ENCODE results near the gene TOGARAM1. TPM values are rescaled to one million over a fixed set of nuclear protein-coding genes. Genes with fewer than 3 reads are reported as not detected.

The TOGARAM1 gene
- total RNA-seq, 1 experiment from 2014 or later: 6.4 TPM

DNA sequence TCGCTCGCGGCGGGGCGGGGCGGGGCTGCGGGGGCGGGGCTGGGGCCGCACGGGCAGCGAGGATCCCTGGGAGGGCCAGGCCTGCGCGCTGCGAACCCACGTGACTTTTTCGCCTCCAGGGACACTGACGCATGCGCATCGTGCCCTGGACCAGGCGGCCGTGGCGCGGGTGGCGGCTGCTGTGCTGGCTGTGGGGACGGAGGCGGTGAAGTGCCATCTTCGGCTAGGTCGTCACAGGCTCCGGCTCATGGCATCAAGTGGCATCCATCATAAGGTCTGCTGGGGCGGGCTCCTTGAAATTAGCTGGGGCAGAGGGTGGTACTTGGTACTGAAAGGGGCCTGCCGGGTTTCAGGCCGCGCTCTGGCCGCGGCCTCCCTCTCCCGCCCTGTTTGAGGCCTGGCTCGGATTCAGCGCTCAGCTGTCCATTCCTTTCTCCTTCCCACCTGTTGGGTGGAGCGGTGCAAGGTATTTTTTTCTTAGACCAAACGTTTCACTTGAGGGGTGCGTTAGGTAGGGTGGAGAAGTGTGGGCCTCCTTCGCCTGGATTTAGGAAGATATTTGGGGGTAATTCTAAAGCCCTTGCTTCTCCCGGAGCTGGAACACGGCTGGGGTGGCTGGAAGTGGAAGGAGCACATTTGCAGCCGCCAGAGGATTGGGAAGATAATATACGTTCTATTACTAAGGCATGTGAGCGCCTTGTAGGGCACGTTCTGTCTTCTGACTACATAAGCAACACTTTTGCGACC, 122.2 kb downstream of the TOGARAM1 start, which contains the start of gene PRPF39 (continued):
- TF ChIP-seq NFATC4 (CRISPR knock-in tag; IDR thresholded peaks at IDR 0.05): no peak
- TF ChIP-seq, protein P1, sequence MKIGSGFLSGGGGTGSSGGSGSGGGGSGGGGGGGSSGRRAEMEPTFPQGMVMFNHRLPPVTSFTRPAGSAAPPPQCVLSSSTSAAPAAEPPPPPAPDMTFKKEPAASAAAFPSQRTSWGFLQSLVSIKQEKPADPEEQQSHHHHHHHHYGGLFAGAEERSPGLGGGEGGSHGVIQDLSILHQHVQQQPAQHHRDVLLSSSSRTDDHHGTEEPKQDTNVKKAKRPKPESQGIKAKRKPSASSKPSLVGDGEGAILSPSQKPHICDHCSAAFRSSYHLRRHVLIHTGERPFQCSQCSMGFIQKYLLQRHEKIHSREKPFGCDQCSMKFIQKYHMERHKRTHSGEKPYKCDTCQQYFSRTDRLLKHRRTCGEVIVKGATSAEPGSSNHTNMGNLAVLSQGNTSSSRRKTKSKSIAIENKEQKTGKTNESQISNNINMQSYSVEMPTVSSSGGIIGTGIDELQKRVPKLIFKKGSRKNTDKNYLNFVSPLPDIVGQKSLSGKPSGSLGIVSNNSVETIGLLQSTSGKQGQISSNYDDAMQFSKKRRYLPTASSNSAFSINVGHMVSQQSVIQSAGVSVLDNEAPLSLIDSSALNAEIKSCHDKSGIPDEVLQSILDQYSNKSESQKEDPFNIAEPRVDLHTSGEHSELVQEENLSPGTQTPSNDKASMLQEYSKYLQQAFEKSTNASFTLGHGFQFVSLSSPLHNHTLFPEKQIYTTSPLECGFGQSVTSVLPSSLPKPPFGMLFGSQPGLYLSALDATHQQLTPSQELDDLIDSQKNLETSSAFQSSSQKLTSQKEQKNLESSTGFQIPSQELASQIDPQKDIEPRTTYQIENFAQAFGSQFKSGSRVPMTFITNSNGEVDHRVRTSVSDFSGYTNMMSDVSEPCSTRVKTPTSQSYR (CRISPR knock-in tag; IDR thresholded peaks at IDR 0.05): no peak
- TF ChIP-seq, protein P2, sequence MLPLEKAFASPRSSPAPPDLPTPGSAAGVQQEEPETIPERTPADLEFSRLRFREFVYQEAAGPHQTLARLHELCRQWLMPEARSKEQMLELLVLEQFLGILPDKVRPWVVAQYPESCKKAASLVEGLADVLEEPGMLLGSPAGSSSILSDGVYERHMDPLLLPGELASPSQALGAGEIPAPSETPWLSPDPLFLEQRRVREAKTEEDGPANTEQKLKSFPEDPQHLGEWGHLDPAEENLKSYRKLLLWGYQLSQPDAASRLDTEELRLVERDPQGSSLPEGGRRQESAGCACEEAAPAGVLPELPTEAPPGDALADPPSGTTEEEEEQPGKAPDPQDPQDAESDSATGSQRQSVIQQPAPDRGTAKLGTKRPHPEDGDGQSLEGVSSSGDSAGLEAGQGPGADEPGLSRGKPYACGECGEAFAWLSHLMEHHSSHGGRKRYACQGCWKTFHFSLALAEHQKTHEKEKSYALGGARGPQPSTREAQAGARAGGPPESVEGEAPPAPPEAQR (CRISPR knock-in tag; IDR thresholded peaks at IDR 0.05): no peak
- TF ChIP-seq, protein P3, sequence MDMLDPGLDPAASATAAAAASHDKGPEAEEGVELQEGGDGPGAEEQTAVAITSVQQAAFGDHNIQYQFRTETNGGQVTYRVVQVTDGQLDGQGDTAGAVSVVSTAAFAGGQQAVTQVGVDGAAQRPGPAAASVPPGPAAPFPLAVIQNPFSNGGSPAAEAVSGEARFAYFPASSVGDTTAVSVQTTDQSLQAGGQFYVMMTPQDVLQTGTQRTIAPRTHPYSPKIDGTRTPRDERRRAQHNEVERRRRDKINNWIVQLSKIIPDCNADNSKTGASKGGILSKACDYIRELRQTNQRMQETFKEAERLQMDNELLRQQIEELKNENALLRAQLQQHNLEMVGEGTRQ (CRISPR knock-in tag; IDR thresholded peaks at IDR 0.05): peak; percentile 94
- TF ChIP-seq SP1 (CRISPR knock-in tag; conservative IDR thresholded peaks at IDR 0.05): peak; percentile 60; the same call in 1 of the 2 replicates
- no peak for TF ChIP-seq ZNF232 (CRISPR knock-in tag; IDR thresholded peaks at IDR 0.05)
- TF ChIP-seq, protein P4, sequence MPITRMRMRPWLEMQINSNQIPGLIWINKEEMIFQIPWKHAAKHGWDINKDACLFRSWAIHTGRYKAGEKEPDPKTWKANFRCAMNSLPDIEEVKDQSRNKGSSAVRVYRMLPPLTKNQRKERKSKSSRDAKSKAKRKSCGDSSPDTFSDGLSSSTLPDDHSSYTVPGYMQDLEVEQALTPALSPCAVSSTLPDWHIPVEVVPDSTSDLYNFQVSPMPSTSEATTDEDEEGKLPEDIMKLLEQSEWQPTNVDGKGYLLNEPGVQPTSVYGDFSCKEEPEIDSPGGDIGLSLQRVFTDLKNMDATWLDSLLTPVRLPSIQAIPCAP (CRISPR knock-in tag; IDR thresholded peaks at IDR 0.05): no peak
- no peak for TF ChIP-seq IRF2 (CRISPR knock-in tag; IDR thresholded peaks at IDR 0.05; ENCODE audit: borderline replicate concordance, low read depth)
- TF ChIP-seq, protein P5, sequence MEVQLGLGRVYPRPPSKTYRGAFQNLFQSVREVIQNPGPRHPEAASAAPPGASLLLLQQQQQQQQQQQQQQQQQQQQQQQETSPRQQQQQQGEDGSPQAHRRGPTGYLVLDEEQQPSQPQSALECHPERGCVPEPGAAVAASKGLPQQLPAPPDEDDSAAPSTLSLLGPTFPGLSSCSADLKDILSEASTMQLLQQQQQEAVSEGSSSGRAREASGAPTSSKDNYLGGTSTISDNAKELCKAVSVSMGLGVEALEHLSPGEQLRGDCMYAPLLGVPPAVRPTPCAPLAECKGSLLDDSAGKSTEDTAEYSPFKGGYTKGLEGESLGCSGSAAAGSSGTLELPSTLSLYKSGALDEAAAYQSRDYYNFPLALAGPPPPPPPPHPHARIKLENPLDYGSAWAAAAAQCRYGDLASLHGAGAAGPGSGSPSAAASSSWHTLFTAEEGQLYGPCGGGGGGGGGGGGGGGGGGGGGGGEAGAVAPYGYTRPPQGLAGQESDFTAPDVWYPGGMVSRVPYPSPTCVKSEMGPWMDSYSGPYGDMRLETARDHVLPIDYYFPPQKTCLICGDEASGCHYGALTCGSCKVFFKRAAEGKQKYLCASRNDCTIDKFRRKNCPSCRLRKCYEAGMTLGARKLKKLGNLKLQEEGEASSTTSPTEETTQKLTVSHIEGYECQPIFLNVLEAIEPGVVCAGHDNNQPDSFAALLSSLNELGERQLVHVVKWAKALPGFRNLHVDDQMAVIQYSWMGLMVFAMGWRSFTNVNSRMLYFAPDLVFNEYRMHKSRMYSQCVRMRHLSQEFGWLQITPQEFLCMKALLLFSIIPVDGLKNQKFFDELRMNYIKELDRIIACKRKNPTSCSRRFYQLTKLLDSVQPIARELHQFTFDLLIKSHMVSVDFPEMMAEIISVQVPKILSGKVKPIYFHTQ (CRISPR knock-in tag; IDR thresholded peaks at IDR 0.05): no peak
- TF ChIP-seq, protein P6, sequence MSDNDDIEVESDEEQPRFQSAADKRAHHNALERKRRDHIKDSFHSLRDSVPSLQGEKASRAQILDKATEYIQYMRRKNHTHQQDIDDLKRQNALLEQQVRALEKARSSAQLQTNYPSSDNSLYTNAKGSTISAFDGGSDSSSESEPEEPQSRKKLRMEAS (CRISPR knock-in tag; IDR thresholded peaks at IDR 0.05): peak; percentile 83; the same call in 1 of the 2 replicates
- TF ChIP-seq CREM (CRISPR knock-in tag; IDR thresholded peaks at IDR 0.05): 0 out of 2 replicates have a peak, but pooled peaks have one; percentile 61
- TF ChIP-seq FOXK1 (CRISPR knock-in tag; IDR thresholded peaks at IDR 0.05): 0 out of 2 replicates have a peak, but pooled peaks have one; percentile 8

DNA sequence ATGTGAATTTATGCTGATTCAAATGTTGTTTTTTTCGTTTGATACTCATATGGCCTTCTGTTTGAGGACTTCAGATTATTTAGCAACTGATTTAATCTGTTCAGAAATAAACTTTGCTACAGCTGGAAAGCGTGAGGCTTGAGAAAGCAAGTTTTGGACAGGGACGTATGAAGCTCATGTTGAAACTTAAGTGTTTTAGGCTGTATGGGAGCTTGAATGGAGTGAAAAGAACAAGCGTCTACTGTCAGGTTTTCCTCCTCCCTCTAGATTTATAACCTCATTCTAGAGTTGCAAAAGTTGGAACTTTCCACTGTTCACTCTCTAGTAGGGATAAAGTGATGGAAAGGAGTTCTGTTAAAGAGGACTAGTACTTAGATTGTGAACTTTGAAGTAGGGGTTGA, 123.0 kb downstream of the TOGARAM1 start:
- H3K4me3 Mint-ChIP-seq: peak overlapping the region; percentile 98
- ATAC-seq (no peak), DNase-seq (ENCODE audit: low spot score) (no peak)
- POLR2A ChIA-PET: interaction anchor here (1.2 to 2.9 kb wide), 2 partner anchors 49 to 123 kb away, joined by 3 to 7 read pairs; partner anchors contain the start of genes FKBP3, KLHL28 and TOGARAM1
- TF ChIP-seq CBFB (CRISPR knock-in tag; IDR thresholded peaks at IDR 0.05; ENCODE audit: low read depth): no peak
- TF ChIP-seq, protein P7, sequence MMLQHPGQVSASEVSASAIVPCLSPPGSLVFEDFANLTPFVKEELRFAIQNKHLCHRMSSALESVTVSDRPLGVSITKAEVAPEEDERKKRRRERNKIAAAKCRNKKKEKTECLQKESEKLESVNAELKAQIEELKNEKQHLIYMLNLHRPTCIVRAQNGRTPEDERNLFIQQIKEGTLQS (CRISPR knock-in tag; conservative IDR thresholded peaks at IDR 0.05): no peak
- H3K36me3 Mint-ChIP-seq: 0 out of 2 replicates have a peak, but pooled peaks cover 2% of the 10 kb centered on the region
- H3K27ac Mint-ChIP-seq: 0 out of 2 replicates have a peak overlapping the region, but pooled peaks have one; percentile 41
- H3K27me3 Mint-ChIP-seq (ENCODE audit: low read depth): no peaks in the 10 kb centered on the region
- peaks cover 8% of the 10 kb centered on the region for H3K9me3 Mint-ChIP-seq
- peaks cover 50% of the 10 kb centered on the region for H3K4me1 Mint-ChIP-seq
- CTCF ChIA-PET: interaction anchor here (0.6 to 1.0 kb wide), 2 partner anchors 25 to 171 kb away, joined by 3 read pairs; no protein-coding TSS in a partner anchor

All from WTC11 (cell line).